ENCODE results near the gene MTURN.

GRCh38 chr7:30093420-30093952 lies 41.3 kb upstream of the MTURN start:
- TF ChIP-seq, protein P1, sequence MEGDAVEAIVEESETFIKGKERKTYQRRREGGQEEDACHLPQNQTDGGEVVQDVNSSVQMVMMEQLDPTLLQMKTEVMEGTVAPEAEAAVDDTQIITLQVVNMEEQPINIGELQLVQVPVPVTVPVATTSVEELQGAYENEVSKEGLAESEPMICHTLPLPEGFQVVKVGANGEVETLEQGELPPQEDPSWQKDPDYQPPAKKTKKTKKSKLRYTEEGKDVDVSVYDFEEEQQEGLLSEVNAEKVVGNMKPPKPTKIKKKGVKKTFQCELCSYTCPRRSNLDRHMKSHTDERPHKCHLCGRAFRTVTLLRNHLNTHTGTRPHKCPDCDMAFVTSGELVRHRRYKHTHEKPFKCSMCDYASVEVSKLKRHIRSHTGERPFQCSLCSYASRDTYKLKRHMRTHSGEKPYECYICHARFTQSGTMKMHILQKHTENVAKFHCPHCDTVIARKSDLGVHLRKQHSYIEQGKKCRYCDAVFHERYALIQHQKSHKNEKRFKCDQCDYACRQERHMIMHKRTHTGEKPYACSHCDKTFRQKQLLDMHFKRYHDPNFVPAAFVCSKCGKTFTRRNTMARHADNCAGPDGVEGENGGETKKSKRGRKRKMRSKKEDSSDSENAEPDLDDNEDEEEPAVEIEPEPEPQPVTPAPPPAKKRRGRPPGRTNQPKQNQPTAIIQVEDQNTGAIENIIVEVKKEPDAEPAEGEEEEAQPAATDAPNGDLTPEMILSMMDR (IDR thresholded peaks at IDR 0.05): no peak
- no peak for TF ChIP-seq EZH2 (IDR thresholded peaks at IDR 0.05)

Measured in neural progenitor cell (in vitro differentiated cells).